GM23248 (cell line): ENCODE measurements around the gene PEG3. TPM values are rescaled to one million over a fixed set of nuclear protein-coding genes. Genes with fewer than 3 reads are reported as not detected.

ENCODE experiments used
- DNase-seq: peaks from one replicate; pipeline ENCODE4 v3.0.0-alpha.2; 2015
- H2AFZ ChIP-seq: fragments of 200-600 bp; sonication (generic); 2 replicates; pipeline ENCODE4 v1.6.1; 2016; ENCODE audit warnings: antibody characterized with exemption
- H3F3A ChIP-seq: fragments of 200-600 bp; sonication (generic); 2 replicates; pipeline ENCODE4 v1.6.1; 2016; ENCODE audit warnings: mild to moderate bottlenecking, antibody characterized with exemption, mixed run types; ENCODE audit not compliant: insufficient read depth
- H3K27ac ChIP-seq: fragments of 200-600 bp; sonication (generic); 2 replicates; pipeline ENCODE4 v1.5.1; 2016; ENCODE audit warnings: mild to moderate bottlenecking
- H3K27me3 ChIP-seq: fragments of 200-600 bp; sonication (generic); replicated peaks from 2 replicates; pipeline ENCODE4 v1.6.1; 2016; ENCODE audit warnings: mild to moderate bottlenecking; ENCODE audit not compliant: insufficient read depth
- H3K36me3 ChIP-seq: fragments of 200-600 bp; sonication (generic); 2 replicates; pipeline ENCODE4 v1.6.1; 2016; ENCODE audit warnings: low read depth, mild to moderate bottlenecking
- H3K4me1 ChIP-seq: fragments of 200-600 bp; sonication (generic); 2 replicates; pipeline ENCODE4 v1.6.1; 2016; ENCODE audit warnings: mild to moderate bottlenecking; ENCODE audit not compliant: insufficient read depth
- H3K4me2 ChIP-seq: fragments of 200-600 bp; sonication (generic); one replicate; pipeline ENCODE4 v1.6.1; 2016; ENCODE audit warnings: mild to moderate bottlenecking; ENCODE audit not compliant: unreplicated experiment
- H3K4me3 ChIP-seq: fragments of 200-600 bp; sonication (generic); 2 replicates; pipeline ENCODE4 v1.5.1; 2016; ENCODE audit warnings: mild to moderate bottlenecking
- H3K79me2 ChIP-seq: fragments of 200-600 bp; sonication (generic); 2 replicates; pipeline ENCODE4 v1.6.1; 2016; ENCODE audit warnings: mild to moderate bottlenecking; ENCODE audit not compliant: insufficient read depth
- H3K9ac ChIP-seq: fragments of 200-600 bp; sonication (generic); 2 replicates; pipeline ENCODE4 v1.6.1; 2016; ENCODE audit warnings: mild to moderate bottlenecking
- H3K9me2 ChIP-seq: fragments of 200-600 bp; sonication (generic); 2 replicates; pipeline ENCODE4 v1.6.1; 2016; ENCODE audit warnings: mixed run types, mild to moderate bottlenecking, moderate library complexity; ENCODE audit not compliant: insufficient read depth
- H3K9me3 ChIP-seq: fragments of 200-600 bp; sonication (generic); one replicate; pipeline ENCODE4 v1.6.1; 2017; ENCODE audit warnings: low read depth
- H4K20me1 ChIP-seq: fragments of 200-600 bp; sonication (generic); 2 replicates; pipeline ENCODE4 v1.6.0; 2016; ENCODE audit not compliant: insufficient read depth
- EZH2 ChIP-seq: fragments of 200-600 bp; sonication (generic); IDR thresholded peaks from 2 replicates; pipeline ENCODE4 v1.6.1; 2018; ENCODE audit warnings: antibody characterized with exemption, mild to moderate bottlenecking; ENCODE audit not compliant: insufficient read depth, poor library complexity, severe bottlenecking
- EZH2phosphoT487 ChIP-seq: fragments of 200-600 bp; sonication (generic); IDR thresholded peaks from 2 replicates; pipeline ENCODE4 v1.6.1; 2018; ENCODE audit warnings: antibody characterized with exemption, moderate library complexity, mild to moderate bottlenecking, low read depth; ENCODE audit not compliant: insufficient read depth
- WGBS, 2 experiments: methylation state at CpG; one replicate each; pipeline ENCODE4 v1.1.6; 2015 to 2017; ENCODE audit warnings: low lambda C conversion rate in 2 of 2, low coverage in 1 of 2; ENCODE audit errors: missing lambda C conversion rate in 2 of 2; 5-methylcytosine and 5-hydroxymethylcytosine counted together
- in situ Hi-C: fragments of 300-500 bp; cut with MboI; formaldehyde crosslinking; loops from 2 replicates; pipeline ENCODE4 v1.15.0; 2020
- polyA plus RNA-seq: library from polyadenylated mRNA; unstranded; fragments of >200 nt; fragmentation: Nextera tagmentation; extraction: Ambion mirVana; gene quantifications from 2 replicates; pipeline ENCODE4 v1.2.1, GENCODE V29; 2016
- small RNA-seq: library from RNA; depleted of rRNA; stranded (forward); fragments of <200 nt; gene quantifications from one replicate; pipeline ENCODE3, GENCODE V24; 2014; ENCODE audit warnings: low read depth, low replicate concordance
- total RNA-seq: library from RNA; depleted of rRNA; stranded (reverse); fragments of >200 nt; shearing (Covaris generic); gene quantifications from 2 replicates; pipeline ENCODE4 v1.2.3, GENCODE V29; 2014; rRNA removed

PEG3 gene
- total and polyA plus RNA-seq, 2 experiments from 2014 or later, result 0.65 to 0.81 TPM

DNA sequence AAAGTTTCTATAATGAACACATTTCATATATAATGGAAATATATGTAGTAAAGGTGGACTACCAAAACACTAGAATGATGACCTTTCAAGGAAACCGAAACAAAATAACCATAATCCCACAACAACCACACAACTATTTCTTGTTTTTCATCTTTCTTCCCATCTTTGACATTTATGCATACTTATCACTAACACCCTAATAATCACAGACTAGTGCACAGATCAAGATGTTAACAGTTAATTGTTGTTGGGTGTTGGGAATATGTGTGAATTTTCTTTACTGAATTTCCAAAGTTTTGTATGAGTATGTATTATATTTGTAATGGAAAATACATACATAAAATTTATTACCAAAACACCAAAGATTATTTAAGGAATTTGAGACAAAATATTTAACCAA lies 30.3 kb downstream of the PEG3 start:
- WGBS, 2 experiments, result 36 to 37% methylated on average over 1 of the region's 1 CpG
- DNase-seq, result no peak
- Histone ChIP-seq H3K9ac (no peak overlapping the region), H3K4me3 (no peak overlapping the region), H3K27ac (no peak overlapping the region), H3K79me2 (no peaks in the 10 kb centered on the region), H3K9me2 (no peaks in the 10 kb centered on the region), H2AFZ (no peak overlapping the region), H4K20me1 (no peaks in the 10 kb centered on the region), H3K36me3 (no peaks in the 10 kb centered on the region), H3K4me1 (no peaks in the 10 kb centered on the region), H3K27me3 (no peaks in the 10 kb centered on the region), H3F3A (no peaks in the 10 kb centered on the region), H3K4me2 (no peak overlapping the region), H3K9me3 (no peaks in the 10 kb centered on the region)
- TF ChIP-seq EZH2phosphoT487, result no peak
- in situ Hi-C loops, result no loop called here

- Histone ChIP-seq H3K4me2 (no peak overlapping the region), H3K4me1 (no peaks in the 10 kb centered on the region), H3K9me2 (no peaks in the 10 kb centered on the region), H3K4me3 (no peak overlapping the region), H3K9ac (no peak overlapping the region), H3K9me3 (no peaks in the 10 kb centered on the region), H4K20me1 (no peaks in the 10 kb centered on the region), H3K36me3 (no peaks in the 10 kb centered on the region), H3K27me3 (no peaks in the 10 kb centered on the region), H2AFZ (no peak overlapping the region), H3F3A (no peaks in the 10 kb centered on the region), H3K79me2 (no peaks in the 10 kb centered on the region), H3K27ac (no peak overlapping the region)
- WGBS, 2 experiments, result 34 to 38% methylated on average over 3 of the region's 3 CpGs
- TF ChIP-seq EZH2, result no peak
- no peak for TF ChIP-seq EZH2phosphoT487
- DNase-seq, result no peak
- in situ Hi-C loops, result no loop called here
These were observed 31.7 kb downstream of the PEG3 start for GRCh38 chr19:56808717-56809392.

DNA sequence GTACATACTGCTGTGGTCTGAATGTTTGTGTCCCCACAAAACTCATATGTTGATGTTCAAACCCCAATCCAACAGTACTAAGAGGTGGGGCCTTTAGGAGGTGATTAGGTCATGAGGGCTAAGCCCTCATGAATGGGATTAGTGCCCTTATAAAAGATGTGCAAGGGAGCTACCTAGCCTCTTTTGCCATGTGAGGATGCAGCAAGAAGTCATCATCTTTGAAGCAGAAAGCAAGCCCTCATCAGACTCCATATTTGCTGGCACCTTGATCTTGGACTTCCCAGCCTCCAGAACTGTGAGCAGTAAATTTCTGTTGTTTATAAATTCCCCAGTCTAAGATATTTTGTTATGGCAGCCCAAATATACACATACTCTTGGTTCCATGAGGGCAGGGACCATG lies 33.9 kb downstream of the PEG3 start:
- H3K4me1 ChIP-seq, result no peaks in the 10 kb centered on the region
- H4K20me1 ChIP-seq, result no peaks in the 10 kb centered on the region
- H3K79me2 ChIP-seq, result no peaks in the 10 kb centered on the region
- no peak for DNase-seq
- no peak for TF ChIP-seq EZH2
- H2AFZ ChIP-seq, result no peak overlapping the region
- no peaks in the 10 kb centered on the region for H3K36me3 ChIP-seq
- no peaks in the 10 kb centered on the region for H3F3A ChIP-seq
- no peaks in the 10 kb centered on the region for H3K27me3 ChIP-seq
- H3K27ac ChIP-seq, result no peak overlapping the region
- in situ Hi-C loops, result no loop called here
- no peaks in the 10 kb centered on the region for H3K9me2 ChIP-seq
- no peak overlapping the region for H3K9ac ChIP-seq
- no peaks in the 10 kb centered on the region for H3K9me3 ChIP-seq
- H3K4me2 ChIP-seq, result no peak overlapping the region
- H3K4me3 ChIP-seq, result no peak overlapping the region

Small RNAs within 50 kb of the gene (small RNA-seq; reads per million reads assigned to genes)
- not detected for gene AC006115.2

Other genes with a start within 250 kb of the PEG3 start
- 3.4 and 7.9 TPM in 2 replicates for gene ZNF71, start 245.4 kb downstream of the PEG3 start, total RNA-seq
- 6.2 and 6.7 TPM in 2 replicates for gene ZNF71, start 245.4 kb downstream of the PEG3 start, polyA plus RNA-seq
- 0.43 TPM in 1 of 2 replicates, not detected in the other for gene SMIM17, start 197.6 kb downstream of the PEG3 start, total RNA-seq
- gene SMIM17, start 197.6 kb downstream of the PEG3 start, polyA plus RNA-seq, result not detected in 2 replicates
- not detected in 2 replicates for gene ZNF835, start 169.0 kb downstream of the PEG3 start, total RNA-seq
- 0.09 TPM in 1 of 2 replicates, not detected in the other for gene ZNF835, start 169.0 kb downstream of the PEG3 start, polyA plus RNA-seq
- gene ZIM2, start within 50 bp of the PEG3 start, total RNA-seq, result not detected in 2 replicates
- not detected in 2 replicates for gene ZIM2, start within 50 bp of the PEG3 start, polyA plus RNA-seq